H1 (cell line): ENCODE results near the gene KCND3. TPM values are rescaled to one million over a fixed set of nuclear protein-coding genes. Genes with fewer than 3 reads are reported as not detected.

ENCODE experiments used
- BRCA1 ChIP-seq: IDR thresholded peaks from 2 replicates; pipeline ENCODE4 v1.6.1; 2012; ENCODE audit warnings: low read depth, low read length, improper control_type of control experiment
- CBX5 ChIP-seq: fragments of 300-800, 300-1000 bp; sonication (generic); IDR thresholded peaks from 2 replicates; pipeline ENCODE4 v1.7.1; 2016; ENCODE audit warnings: antibody characterized with exemption, low read length, low read depth
- CEBPB ChIP-seq: IDR thresholded peaks from 2 replicates; pipeline ENCODE4 v1.6.1; 2012; ENCODE audit warnings: low read depth, low read length
- CREB1 ChIP-seq: IDR thresholded peaks from 2 replicates; pipeline ENCODE4 v1.6.1; 2012; ENCODE audit warnings: inconsistent platforms
- KDM4A ChIP-seq: IDR thresholded peaks from one replicate; pipeline ENCODE4 v1.7.1; 2012; ENCODE audit warnings: low read depth, mild to moderate bottlenecking, moderate library complexity, low read length, inconsistent platforms; ENCODE audit not compliant: severe bottlenecking
- RFX5 ChIP-seq: IDR thresholded peaks from 2 replicates; pipeline ENCODE4 v1.6.1; 2011; ENCODE audit warnings: low read depth, low read length, improper control_type of control experiment, borderline replicate concordance
- TBP ChIP-seq: IDR thresholded peaks from 2 replicates; pipeline ENCODE4 v1.6.1; 2011; ENCODE audit warnings: low read depth, low read length, improper control_type of control experiment
- YY1 ChIP-seq: IDR thresholded peaks from 2 replicates; pipeline ENCODE4 v1.6.1; 2011; ENCODE audit warnings: low read depth, mild to moderate bottlenecking, low read length
- polyA plus RNA-seq, 7 experiments: library from polyadenylated mRNA; depleted of rRNA in 3 of 7; stranded (reverse) in 5 of 7; unstranded in 2 of 7; fragments of >200 nt in 5 of 7; fragments of 200-250 nt in 2 of 7; gene quantifications; 1 replicate in 5 of 7; 2 replicates in 1 of 7; 4 replicates in 1 of 7; pipeline versions ENCODE4 v1.2.1 to v1.2.3, GENCODE V29; 2011 to 2013; ENCODE audit warnings: missing spikeins in 2 of 7, mixed read lengths in 2 of 7
- total RNA-seq: library from RNA; stranded (reverse); fragmentation: NEBNext Ultra II Directional; extraction: Animal tissue kit (Norgen Biotek cat#: 25700); gene quantifications from 2 replicates; pipeline ENCODE4 v1.2.1, GENCODE V29; 2021
- TF ChIP-seq, protein P1 (sequence below): IDR thresholded peaks from 2 replicates; pipeline ENCODE4 v1.6.1; 2011; ENCODE audit warnings: low read depth, mild to moderate bottlenecking, low read length; ENCODE audit not compliant: insufficient read depth

The KCND3 gene
- total and polyA plus RNA-seq, 2 of the 8 experiments (the other 6 are each of a cell fraction or from before 2014, with no cell fraction given): 0.14 to 0.48 TPM

DNA sequence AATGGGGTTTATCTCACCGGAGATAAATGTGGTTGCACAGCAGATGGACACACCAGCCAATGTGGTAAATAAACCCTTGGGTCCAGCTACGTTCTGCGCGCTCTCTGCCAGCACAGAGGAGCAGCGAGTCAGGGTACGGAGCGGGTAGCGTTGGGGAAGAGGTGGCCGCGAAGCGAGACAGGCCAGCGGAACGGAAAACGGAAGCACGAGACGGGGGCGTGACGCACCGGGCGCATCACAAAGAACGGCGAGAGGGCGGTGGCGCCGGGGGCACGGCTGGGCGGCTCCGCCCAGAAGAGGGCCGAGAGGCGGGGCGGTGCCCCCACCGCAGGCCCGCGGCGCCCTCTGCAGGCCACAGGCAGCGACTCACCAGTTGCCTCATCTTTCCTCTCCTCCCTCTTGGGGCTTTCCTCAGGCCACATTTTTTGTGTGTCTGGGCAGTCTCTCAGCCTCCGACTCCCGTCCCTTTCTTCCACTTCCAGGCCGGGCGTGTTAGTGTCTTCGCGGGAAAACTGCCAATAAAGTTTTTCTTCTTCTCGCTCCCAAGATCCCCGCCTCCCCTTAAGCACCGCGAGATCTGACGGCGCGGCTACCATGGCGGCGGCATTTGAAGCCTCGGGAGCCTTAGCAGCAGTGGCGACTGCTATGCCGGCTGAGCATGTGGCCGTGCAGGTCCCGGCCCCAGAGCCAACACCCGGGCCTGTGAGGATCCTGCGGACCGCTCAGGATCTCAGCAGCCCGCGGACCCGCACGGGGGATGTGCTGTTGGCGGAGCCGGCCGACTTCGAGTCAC lies 233.9 kb downstream of the KCND3 start, which contains the start of gene DDX20 (continued):
- TF ChIP-seq BRCA1 (peak; percentile 83), CREB1 (peak; percentile 85), TBP (peak; percentile 83; the same call in 1 of the 2 replicates), CBX5 (no peak), RFX5 (no peak), KDM4A (peak; percentile 82), CEBPB (peak; percentile 71), YY1 (peak; percentile 92)
- TF ChIP-seq, protein P1, sequence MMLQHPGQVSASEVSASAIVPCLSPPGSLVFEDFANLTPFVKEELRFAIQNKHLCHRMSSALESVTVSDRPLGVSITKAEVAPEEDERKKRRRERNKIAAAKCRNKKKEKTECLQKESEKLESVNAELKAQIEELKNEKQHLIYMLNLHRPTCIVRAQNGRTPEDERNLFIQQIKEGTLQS: peak; percentile 64; the same call in 1 of the 2 replicates
